Stimulated activated CD8-positive, alpha-beta memory T cell treated with anti-CD3 and anti-CD28 coated beads, Interleukin-12 subunit alpha, Interleukin-12 subunit beta, amount 100 ng/mL, for 24 hours (primary cell): ENCODE results near the gene OR1D2.
A peak's percentile ranks its signal among the peaks of the same experiment; 100 is the strongest.
"Not testable (repeated sequence)": the region's sequence is repeated elsewhere in the genome, so short reads cannot be mapped to it uniquely, and the experiment has no call there.

Experiments
- DNase-seq: peaks from one replicate; pipeline ENCODE4 v3.0.0-alpha.2; 2020; ENCODE audit errors: extremely low read depth

OR1D2 gene

GRCh38 chr17:3104322-3104721, at the start of gene OR1D2:
TSS of gene OR1D2 (minus strand) at chr17:3104422. CDS start at chr17:3092996, 11,426 bp downstream.
- DNase-seq = no peak

- not testable (repeated sequence) for DNase-seq
Observed at GRCh38 chr17:3137494-3137893, 33.3 kb upstream of the OR1D2 start.

- DNase-seq = no peak
Observed at GRCh38 chr17:3127451-3127850, 23.2 kb upstream of the OR1D2 start, which contains the start of gene OR1G1. TSS of gene OR1G1 (minus strand) at chr17:3127551. CDS start at chr17:3127551, 0 bp downstream.

- not testable (repeated sequence) for DNase-seq
Observed at GRCh38 chr17:3073850-3074249, 30.4 kb downstream of the OR1D2 start.

- not testable (repeated sequence) for DNase-seq
Observed at GRCh38 chr17:3065192-3065591, 39.0 kb downstream of the OR1D2 start.

- DNase-seq = not testable (repeated sequence)
Observed at GRCh38 chr17:3063507-3063906, 40.7 kb downstream of the OR1D2 start, which contains the start of gene OR1D5. TSS of gene OR1D5 (minus strand) at chr17:3063607. CDS start at chr17:3063607, 0 bp downstream.

GRCh38 chr17:3062824-3063377, 41.3 kb downstream of the OR1D2 start:
- not testable (repeated sequence) for DNase-seq

- not testable (repeated sequence) for DNase-seq
Observed at GRCh38 chr17:3054868-3055267, 49.4 kb downstream of the OR1D2 start.

- no peak for DNase-seq
Observed at GRCh38 chr17:3049705-3050295, 54.4 kb downstream of the OR1D2 start.

GRCh38 chr17:3048727-3049471, 55.3 kb downstream of the OR1D2 start:
- DNase-seq = peak; percentile 79

- no peak for DNase-seq
Observed at GRCh38 chr17:3046753-3047152, 57.5 kb downstream of the OR1D2 start.

- DNase-seq = no peak
Observed at GRCh38 chr17:3043737-3044365, 60.4 kb downstream of the OR1D2 start.

GRCh38 chr17:3040882-3041281, 63.3 kb downstream of the OR1D2 start:
- no peak for DNase-seq

- DNase-seq = no peak
Observed at GRCh38 chr17:3039736-3040135, 64.5 kb downstream of the OR1D2 start.

GRCh38 chr17:3038941-3039340, 65.3 kb downstream of the OR1D2 start:
- DNase-seq = no peak
